K562 (cell line): ENCODE data around the gene LINS1. TPM values are rescaled to one million over a fixed set of nuclear protein-coding genes. Genes with fewer than 3 reads are reported as not detected.

Experiments used
- SP2 ChIP-seq: IDR thresholded peaks from 2 replicates; pipeline ENCODE4 v1.6.1; 2011; ENCODE audit warnings: mild to moderate bottlenecking, low read depth, low read length, moderate library complexity; ENCODE audit not compliant: poor library complexity, severe bottlenecking; ENCODE audit errors: extremely low read depth
- polyA plus RNA-seq, 8 experiments: library from polyadenylated mRNA; depleted of rRNA in 4 of 8; stranded (reverse) in 5 of 8; unstranded in 3 of 8; fragments of >200 nt; fragmentation: Nextera tagmentation in 2 of 8; fragmentation: Illumina TruSeq in 1 of 8; extraction: Ambion mirVana in 2 of 8; extraction: Trizol in 1 of 8; gene quantifications; 2 replicates each; pipeline versions ENCODE4 v1.2.1 to v1.2.3, GENCODE V29; 2011 to 2014; ENCODE audit warnings: inconsistent platforms in 1 of 8, missing spikeins in 1 of 8
- total RNA-seq, 7 experiments: library from RNA; depleted of rRNA in 6 of 7; stranded (reverse); fragments of >200 nt in 6 of 7; fragmentation: Illumina TruSeq in 2 of 7; extraction: Trizol in 2 of 7; gene quantifications; 2 replicates each; pipeline versions ENCODE4 v1.2.1 to v1.2.3, GENCODE V29; 2011 to 2021; ENCODE audit warnings: low replicate concordance in 1 of 7
- TF ChIP-seq, protein P1 (sequence below), 2 experiments: fragments of 450-650 bp; formaldehyde crosslinking in 1 of 2; IDR thresholded peaks; 2 replicates each; pipeline versions ENCODE4 v1.4.0 to v1.6.1; 2014 to 2020; ENCODE audit warnings: mild to moderate bottlenecking in 2 of 2, borderline replicate concordance in 1 of 2, low read depth in 1 of 2

The LINS1 gene
- total and polyA plus RNA-seq, 9 of the 15 experiments (the other 6 are each of a cell fraction or from before 2014, with no cell fraction given) = 15.4 to 31.4 (median 24.6) TPM

DNA sequence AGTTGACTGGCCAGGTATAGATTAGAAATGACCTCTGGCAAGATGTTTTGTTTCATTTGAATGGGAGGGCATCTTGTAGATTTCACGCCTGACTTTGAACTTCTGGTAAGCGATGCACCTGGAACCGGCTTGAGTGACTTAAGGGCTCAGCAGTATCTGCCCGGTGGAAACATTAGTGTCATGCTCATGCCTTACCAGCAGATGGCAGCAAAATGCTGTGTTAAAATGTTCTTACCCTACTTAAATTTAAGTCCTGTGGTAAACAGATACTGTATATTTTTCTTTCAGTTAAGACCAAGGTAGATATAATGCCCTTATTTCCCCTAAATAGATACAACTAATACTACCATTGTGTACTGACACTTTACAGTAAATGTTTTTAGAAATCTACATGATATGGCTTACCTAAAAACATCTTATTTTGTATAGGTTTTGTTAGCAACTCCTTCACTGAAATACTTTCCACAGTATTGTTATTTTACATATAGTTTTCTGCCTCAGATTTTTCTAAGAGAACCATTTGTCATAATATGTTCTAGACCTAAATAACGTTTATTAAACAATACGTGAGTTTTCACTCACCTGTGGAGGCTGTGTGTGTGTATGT, 25.9 kb upstream of the LINS1 start (continued):
- TF ChIP-seq, protein P1, sequence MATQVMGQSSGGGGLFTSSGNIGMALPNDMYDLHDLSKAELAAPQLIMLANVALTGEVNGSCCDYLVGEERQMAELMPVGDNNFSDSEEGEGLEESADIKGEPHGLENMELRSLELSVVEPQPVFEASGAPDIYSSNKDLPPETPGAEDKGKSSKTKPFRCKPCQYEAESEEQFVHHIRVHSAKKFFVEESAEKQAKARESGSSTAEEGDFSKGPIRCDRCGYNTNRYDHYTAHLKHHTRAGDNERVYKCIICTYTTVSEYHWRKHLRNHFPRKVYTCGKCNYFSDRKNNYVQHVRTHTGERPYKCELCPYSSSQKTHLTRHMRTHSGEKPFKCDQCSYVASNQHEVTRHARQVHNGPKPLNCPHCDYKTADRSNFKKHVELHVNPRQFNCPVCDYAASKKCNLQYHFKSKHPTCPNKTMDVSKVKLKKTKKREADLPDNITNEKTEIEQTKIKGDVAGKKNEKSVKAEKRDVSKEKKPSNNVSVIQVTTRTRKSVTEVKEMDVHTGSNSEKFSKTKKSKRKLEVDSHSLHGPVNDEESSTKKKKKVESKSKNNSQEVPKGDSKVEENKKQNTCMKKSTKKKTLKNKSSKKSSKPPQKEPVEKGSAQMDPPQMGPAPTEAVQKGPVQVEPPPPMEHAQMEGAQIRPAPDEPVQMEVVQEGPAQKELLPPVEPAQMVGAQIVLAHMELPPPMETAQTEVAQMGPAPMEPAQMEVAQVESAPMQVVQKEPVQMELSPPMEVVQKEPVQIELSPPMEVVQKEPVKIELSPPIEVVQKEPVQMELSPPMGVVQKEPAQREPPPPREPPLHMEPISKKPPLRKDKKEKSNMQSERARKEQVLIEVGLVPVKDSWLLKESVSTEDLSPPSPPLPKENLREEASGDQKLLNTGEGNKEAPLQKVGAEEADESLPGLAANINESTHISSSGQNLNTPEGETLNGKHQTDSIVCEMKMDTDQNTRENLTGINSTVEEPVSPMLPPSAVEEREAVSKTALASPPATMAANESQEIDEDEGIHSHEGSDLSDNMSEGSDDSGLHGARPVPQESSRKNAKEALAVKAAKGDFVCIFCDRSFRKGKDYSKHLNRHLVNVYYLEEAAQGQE (IDR thresholded peaks at IDR 0.05; ENCODE audit: borderline replicate concordance) = peak; percentile 60; the same call in 1 of the 2 replicates
- TF ChIP-seq, protein P1 (CRISPR knock-in tag; IDR thresholded peaks at IDR 0.05; ENCODE audit: low read depth) = no peak
- TF ChIP-seq SP2 = no peak
